NCI-H524 (cell line): ENCODE results near the gene ZMYM4.

Source experiments
- DNase-seq, 2 experiments: peaks; one replicate each; lab custom pipeline; 2025; lab: John Stamatoyannopoulos, UW

Gene ZMYM4

DNA sequence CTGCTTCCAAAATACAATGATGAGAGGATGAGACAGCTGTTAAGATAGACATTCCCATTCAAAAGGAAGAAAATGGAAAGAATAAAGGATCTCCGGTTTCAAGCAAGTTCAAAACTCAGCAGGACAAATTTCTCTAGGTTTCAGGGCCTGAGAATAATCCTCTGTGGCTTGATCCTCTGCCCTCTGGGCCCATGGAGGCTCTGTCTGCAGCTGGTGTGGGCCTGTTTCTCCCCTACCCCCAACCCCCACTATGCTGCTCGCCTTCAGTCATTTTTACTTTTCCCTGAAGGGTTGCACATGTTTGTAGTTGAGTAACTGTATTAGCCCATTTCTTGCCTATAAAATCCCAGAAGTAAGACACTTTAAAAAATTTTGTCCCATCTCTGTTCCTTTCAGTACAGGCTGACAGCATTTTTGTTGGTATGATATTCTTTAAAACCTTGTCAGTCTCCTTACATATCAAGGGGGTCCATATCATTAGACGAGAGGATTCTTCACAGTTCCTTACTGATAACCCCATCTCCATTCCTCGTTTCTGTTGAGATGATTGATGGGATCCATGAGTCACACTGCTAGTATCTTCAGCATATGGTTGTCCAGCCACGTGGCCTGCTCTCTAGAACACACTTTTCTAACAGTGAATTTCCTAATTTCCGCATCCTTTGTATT is 10.5 kb downstream of the ZMYM4 start:
- no peak for DNase-seq

DNA sequence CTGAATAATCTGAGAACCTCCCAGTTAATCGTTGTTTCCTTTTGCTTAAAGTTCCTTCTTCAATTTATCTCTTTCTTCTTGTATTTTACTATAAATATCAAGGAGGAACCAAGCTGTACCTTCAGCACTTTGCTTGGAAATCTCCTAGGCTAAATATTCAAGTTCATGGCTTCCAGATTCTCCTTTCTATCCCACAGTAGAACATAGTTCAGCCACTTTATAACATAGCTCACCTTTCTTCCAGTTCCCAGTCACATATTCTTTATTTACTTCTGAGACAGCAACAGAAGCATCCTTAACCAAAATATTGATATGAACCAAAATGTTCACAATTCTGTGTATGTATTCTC is 11.0 kb downstream of the ZMYM4 start:
- no peak for DNase-seq

- DNase-seq = no peak
These were observed 11.5 kb downstream of the ZMYM4 start for GRCh38 chr1:35280006-35280405.

- no peak for DNase-seq
These were observed 13.1 kb downstream of the ZMYM4 start for GRCh38 chr1:35281565-35281964.

DNA sequence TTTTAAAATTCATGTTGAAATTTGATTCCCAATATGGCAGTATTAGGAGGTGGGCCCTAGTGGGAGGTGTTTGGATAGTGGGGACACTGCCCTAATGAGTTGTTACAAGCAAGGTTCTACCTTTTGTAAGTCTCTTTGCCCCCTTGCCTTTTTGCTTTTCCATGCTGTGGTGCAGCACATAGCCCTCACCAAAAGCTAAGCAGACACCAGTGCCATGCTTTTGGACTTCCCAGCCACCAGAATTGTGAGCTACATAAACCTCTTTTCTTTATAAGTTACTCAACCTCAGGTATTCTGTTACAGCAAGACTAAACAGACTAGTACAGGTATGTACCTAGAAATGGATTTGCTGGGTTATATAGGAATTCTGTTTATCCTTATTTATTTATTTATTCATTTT is 13.7 kb downstream of the ZMYM4 start:
- no peak for DNase-seq

GRCh38 chr1:35284852-35285251 is 16.3 kb downstream of the ZMYM4 start:
- DNase-seq = no peak

DNA sequence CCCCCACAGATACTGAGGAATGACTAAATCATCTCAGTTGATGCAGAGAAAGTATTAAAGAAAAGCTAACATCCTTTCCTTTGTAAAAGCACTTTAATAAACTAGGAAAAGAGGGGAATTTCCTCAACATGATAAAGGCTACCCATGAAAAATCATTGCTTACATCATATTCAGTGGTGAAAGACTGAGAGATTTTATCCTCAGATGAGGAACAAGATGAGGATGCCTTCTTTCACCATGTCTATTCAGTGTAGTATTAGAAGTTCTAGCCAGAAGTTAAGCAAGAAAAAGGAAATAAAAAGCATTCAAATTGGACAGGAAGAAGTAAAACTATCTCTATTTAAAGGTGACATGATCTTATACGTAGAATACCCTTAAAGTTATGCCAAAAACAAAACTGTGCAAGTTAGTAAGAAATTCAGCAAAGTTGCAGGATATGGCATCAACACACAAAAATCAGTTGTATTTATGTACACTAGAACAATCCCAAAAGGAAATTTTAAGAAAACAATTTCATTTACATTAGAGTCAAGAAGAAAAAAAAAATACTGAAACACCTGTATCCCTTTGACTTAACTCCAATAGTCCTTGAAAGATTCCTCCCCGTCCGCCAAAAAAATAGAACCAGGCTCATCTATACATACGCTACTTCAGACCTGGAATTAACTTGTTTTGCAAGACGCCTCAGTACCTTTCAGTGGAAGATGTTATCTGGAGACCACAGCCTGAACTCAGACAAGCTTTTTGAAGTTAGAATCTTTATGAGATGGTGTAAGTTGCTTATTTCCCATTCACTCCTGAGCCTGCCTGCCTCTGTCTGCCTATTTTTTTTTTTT is 17.5 kb downstream of the ZMYM4 start:
- DNase-seq = no peak

DNA sequence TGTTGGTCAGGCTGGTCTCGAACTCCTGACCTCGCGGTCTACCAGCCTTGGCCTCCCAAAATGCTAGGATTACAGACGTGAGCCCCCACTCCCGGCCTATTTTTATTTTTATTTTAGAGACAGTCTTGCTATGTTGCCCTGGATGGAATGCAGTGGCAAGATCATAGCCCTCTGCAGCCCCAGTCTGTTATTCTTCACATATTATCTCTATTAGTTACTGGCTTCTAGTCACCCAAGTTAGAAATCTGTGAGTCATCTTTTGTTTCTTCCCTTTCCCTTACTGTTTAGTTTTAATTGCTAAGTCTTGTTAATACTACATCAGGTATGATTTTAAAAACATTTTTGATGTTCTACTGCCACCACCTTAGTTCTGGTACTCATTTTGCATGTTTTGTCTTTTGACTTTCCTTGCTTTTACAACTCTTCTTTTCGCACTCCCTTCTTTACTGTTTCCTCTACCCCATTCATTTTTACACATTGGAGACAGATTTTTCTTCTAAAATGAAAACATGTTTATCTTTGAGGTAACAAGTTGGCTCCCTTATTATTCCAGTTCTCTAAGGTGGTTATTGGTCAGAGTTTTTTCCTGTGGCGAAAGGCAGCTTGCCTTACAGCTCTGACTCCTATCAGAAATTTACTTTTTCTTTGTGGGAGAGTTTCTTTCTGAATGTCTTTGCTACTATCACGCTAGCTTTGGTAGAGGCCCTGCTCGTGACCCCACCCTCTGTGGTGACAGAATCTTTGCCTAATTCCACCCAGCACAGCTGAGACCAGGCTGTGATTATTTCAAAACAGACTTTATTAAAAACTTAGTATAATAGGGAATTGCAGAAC is 19.5 kb downstream of the ZMYM4 start:
- DNase-seq = no peak

DNA sequence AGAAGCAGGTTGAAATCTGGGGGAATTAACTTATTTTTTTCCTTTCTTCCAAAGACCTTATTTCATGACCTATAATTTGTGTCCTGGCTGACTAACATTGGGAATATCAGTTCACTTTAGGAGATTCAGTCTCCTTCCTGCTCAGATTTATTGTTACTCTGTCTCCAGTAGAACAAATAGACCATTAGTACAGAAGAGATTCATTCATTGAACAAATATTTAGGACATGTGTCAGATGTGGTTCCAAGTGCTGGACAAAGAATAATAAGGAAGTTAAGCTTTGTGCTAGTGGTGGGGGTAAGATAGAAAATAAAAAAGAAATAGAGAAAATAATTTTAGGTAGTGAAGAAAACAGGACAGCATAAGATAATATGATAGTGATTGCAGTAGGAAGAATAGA is 20.3 kb downstream of the ZMYM4 start:
- no peak for DNase-seq

GRCh38 chr1:35290452-35290851 is 21.9 kb downstream of the ZMYM4 start:
- no peak for DNase-seq

DNA sequence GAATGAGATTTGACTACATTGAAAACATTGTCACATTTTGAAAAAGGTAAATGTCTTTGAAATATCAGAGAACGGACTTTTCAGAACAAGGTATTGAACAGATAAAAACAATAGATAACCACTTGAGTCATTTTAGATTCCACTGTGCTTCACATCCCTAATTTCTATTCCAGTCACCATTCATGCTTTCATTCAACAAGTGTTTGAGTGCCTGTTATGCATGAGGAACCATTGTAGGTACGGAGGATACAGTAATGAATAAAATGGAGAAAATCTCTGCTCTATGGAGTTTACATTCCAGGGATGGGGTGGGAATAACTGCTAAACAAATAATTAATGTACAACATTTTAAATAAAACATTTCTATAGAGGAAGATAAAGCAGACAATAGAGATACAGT is 26.3 kb downstream of the ZMYM4 start:
- no peak for DNase-seq

DNA sequence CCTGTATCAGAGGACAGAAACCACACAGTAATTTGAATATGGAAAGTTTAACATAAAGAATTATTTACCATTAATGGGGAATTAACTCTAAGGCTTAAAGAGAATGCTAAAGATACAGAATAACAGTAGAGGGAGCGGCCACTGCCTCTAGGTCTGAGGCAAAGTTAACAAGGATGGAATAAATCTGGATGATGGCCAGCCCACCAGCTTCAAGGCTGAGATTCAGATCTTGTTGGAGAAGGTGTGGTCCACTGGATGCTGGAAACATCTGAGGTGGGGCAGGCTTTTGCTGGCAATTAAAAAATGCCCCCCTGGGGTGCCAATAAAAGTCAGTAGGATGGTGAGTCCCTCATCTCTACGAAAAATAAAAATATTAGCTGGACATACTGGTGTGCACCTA is 29.4 kb downstream of the ZMYM4 start:
- no peak for DNase-seq

- DNase-seq = peak in 1 of 2 experiments; percentile 50
These were observed 30.0 kb downstream of the ZMYM4 start for GRCh38 chr1:35298464-35298863.

- no peak for DNase-seq
These were observed 31.9 kb downstream of the ZMYM4 start for GRCh38 chr1:35300376-35300775.

- DNase-seq = no peak
These were observed 33.3 kb downstream of the ZMYM4 start for GRCh38 chr1:35301674-35302392.

DNA sequence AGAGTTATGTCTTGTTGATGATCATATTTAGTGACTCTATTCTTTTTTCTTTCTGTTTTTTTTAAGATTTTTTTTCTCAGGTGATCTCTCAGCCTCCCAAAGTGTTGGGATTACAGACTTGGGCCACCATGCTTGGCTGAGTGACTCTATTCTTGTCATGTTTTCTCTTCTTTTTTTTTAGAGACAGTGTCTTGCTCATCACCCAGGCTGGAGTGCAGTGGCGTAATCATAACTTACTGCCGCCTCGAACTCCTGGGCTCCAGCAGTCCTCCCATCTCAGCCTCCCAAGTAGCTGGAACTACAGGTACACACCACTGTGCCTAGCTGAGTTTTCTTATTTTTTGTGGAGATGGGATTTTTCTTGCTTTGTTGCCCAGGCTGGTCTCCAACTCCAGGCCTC is 36.9 kb downstream of the ZMYM4 start:
- DNase-seq = no peak

DNA sequence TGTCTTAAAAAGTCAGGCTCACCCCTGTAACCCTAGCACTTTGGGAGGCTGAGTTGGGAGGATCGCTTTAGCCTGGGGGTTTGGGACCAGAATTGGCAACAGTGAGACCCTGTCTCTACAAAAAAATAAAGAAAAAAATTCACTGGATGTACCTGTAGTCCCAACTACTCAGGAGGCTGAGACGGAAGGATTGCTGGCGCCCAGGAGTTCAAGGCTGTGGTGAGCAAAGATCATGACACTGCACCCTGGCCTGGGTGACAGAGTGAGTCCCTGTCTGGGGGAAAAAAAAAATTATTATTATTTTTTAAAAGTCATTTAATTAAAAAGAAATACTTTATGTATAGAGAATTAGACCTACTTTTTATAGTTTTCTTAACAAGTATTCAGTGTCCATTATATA is 47.1 kb downstream of the ZMYM4 start:
- DNase-seq = no peak

DNA sequence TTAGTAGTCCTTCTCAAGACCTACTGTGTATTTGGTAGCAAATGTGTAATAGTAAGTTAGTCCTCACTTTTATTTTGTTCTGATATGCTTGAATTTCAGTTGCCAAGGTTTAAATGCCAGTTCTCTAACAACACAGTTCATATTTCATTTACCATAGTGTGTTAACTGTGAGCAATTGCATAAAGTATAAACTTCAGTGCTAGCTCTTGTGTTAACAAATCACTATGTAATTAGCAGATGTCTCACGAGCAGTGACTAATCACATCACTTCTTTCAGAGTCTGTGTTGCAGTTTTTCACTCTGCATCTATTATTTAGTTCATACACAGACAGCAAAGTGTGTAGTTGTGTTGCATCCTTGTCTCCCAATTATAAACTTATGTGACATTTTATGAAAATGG is 47.8 kb downstream of the ZMYM4 start:
- DNase-seq = no peak

GRCh38 chr1:35319988-35320713 is 51.6 kb downstream of the ZMYM4 start:
- no peak for DNase-seq

DNA sequence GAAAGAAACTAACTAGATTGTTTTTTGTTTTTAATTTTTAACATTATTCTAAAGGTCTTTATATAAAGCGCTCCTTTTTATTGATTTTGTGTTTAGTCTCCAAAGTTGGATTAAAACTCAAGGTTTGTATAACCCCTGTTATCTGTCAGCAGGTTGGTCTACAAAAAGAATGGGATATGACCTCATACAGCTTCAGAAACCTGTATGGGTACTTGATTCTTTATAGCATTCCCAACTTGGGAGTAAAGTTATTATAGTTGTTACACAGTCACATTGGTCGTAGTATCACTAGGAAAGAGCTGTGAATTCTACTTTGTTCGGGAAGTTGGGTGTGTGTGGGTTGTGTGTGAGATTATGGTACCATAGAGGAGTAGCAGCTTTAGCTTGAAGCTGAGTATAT is 52.4 kb downstream of the ZMYM4 start:
- DNase-seq = no peak

DNA sequence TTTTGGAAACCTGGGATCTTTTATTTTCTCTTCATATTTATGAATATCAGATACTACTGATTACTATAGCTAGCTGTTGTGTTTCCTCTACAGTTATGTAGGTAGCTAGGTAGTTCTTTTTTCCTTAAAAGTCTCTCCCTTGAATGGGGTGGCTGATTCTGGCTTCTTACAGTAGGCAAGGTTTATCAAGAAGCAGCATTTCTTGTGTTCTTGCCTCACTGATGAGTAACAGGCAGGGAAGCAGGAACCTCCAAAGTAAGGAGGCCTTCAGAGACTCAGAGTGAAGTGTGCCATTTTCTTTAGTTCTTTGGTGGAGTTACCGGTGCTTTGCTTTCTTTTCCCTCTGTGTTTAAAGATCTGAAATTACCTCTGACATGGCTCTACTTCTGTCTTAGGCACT is 56.0 kb downstream of the ZMYM4 start:
- DNase-seq = no peak
